Activated T-helper 2 cell treated with anti-CD3 and anti-CD28 coated beads, Interferon-gamma antibody, Interleukin-2, Interleukin-4, amounts not matched to agents 10 μg/mL and 5 μg/mL and 100 μg/mL, durations not matched to agents 14 hours and 24 hours and 36 hours (primary cell): ENCODE results near the gene PPOX. TPM values are rescaled to one million over a fixed set of nuclear protein-coding genes. Genes with fewer than 3 reads are reported as not detected.
A peak's percentile ranks its signal among the peaks of the same experiment; 100 is the strongest.

ENCODE experiments used
- DNase-seq: peaks from one replicate; pipeline ENCODE4 v3.0.0; 2021; ENCODE audit warnings: low spot score
- H3K27ac Mint-ChIP-seq: one replicate; pipeline ENCODE4 v1.8.0; 2021; ENCODE audit warnings: mixed read lengths
- H3K27me3 Mint-ChIP-seq: one replicate; pipeline ENCODE4 v1.8.0; 2021; ENCODE audit warnings: low read depth, mixed read lengths
- H3K36me3 Mint-ChIP-seq: one replicate; pipeline ENCODE4 v1.8.0; 2021; ENCODE audit warnings: low read depth, mixed read lengths
- H3K4me1 Mint-ChIP-seq: one replicate; pipeline ENCODE4 v1.8.0; 2021; ENCODE audit warnings: low read depth, mixed read lengths
- H3K4me3 Mint-ChIP-seq: one replicate; pipeline ENCODE4 v1.8.0; 2021; ENCODE audit warnings: low read depth, mild to moderate bottlenecking, moderate library complexity, mixed read lengths
- H3K9me3 Mint-ChIP-seq: one replicate; pipeline ENCODE4 v1.8.0; 2021; ENCODE audit warnings: mixed read lengths
- intact Hi-C: fragments of 100-400 bp; cut with micrococcal nuclease; formaldehyde crosslinking; loops from one replicate; pipeline ENCODE4 v1.15.1; 2023
- total RNA-seq: library from RNA; stranded (reverse); gene quantifications from 2 replicates; pipeline ENCODE4 v1.2.3, GENCODE V29; 2022

Gene PPOX
- total RNA-seq, 1 donor from 2014 or later = 36.5 TPM

- H3K4me1 Mint-ChIP-seq = peaks cover 26% of the 10 kb centered on the region
- peaks cover 4% of the 10 kb centered on the region for H3K36me3 Mint-ChIP-seq
- intact Hi-C loops = no loop called here
- no peaks in the 10 kb centered on the region for H3K27me3 Mint-ChIP-seq
- H3K27ac Mint-ChIP-seq = no peak overlapping the region
- H3K9me3 Mint-ChIP-seq = no peaks in the 10 kb centered on the region
- DNase-seq = no peak
- no peak overlapping the region for H3K4me3 Mint-ChIP-seq
Measured at GRCh38 chr1:161197560-161198193, 31.5 kb downstream of the PPOX start.

- Mint-ChIP-seq H3K27ac (no peak overlapping the region), H3K9me3 (no peaks in the 10 kb centered on the region), H3K4me3 (no peak overlapping the region), H3K36me3 (peaks cover 8% of the 10 kb centered on the region), H3K4me1 (peaks cover 24% of the 10 kb centered on the region), H3K27me3 (no peaks in the 10 kb centered on the region)
- intact Hi-C loops = no loop called here
- no peak for DNase-seq
Measured at GRCh38 chr1:161198194-161198896, 32.1 kb downstream of the PPOX start.

GRCh38 chr1:161198897-161199431 is 32.7 kb downstream of the PPOX start, which contains the start of gene ADAMTS4:
Gene ADAMTS4, minus strand, starts transcription at chr1:161199054. Its CDS starts 427 bp downstream, at chr1:161198627.
- Mint-ChIP-seq H3K4me1 (peaks cover 30% of the 10 kb centered on the region), H3K4me3 (no peak within 1 kb of the TSS), H3K9me3 (no peaks in the 10 kb centered on the region), H3K27me3 (no peaks in the 10 kb centered on the region), H3K27ac (peak within 1 kb of the TSS; percentile 43), H3K36me3 (peaks cover 14% of the 10 kb centered on the region)
- intact Hi-C loops = no loop called here
- DNase-seq = no peak

GRCh38 chr1:161199506-161200139 is 33.4 kb downstream of the PPOX start:
- peaks cover 35% of the 10 kb centered on the region for H3K4me1 Mint-ChIP-seq
- H3K4me3 Mint-ChIP-seq = no peak overlapping the region
- no peak for DNase-seq
- H3K36me3 Mint-ChIP-seq = peaks cover 21% of the 10 kb centered on the region
- no peaks in the 10 kb centered on the region for H3K27me3 Mint-ChIP-seq
- no peaks in the 10 kb centered on the region for H3K9me3 Mint-ChIP-seq
- H3K27ac Mint-ChIP-seq = no peak overlapping the region
- intact Hi-C loops = loop anchor here (5.0 kb wide), 2 partner anchors 32 to 108 kb away; partner anchors contain the start of genes MPZ and PPOX

- no peaks in the 10 kb centered on the region for H3K27me3 Mint-ChIP-seq
- H3K27ac Mint-ChIP-seq = peak overlapping the region; percentile 95
- no peak overlapping the region for H3K4me3 Mint-ChIP-seq
- H3K36me3 Mint-ChIP-seq = peaks cover 26% of the 10 kb centered on the region
- DNase-seq = no peak
- no peaks in the 10 kb centered on the region for H3K9me3 Mint-ChIP-seq
- intact Hi-C loops = loop anchor here (5.0 kb wide), 2 partner anchors 33 to 107 kb away; partner anchors contain the start of genes MPZ and PPOX
- peaks cover 35% of the 10 kb centered on the region for H3K4me1 Mint-ChIP-seq
Measured at GRCh38 chr1:161200421-161200991, 34.3 kb downstream of the PPOX start.

- H3K9me3 Mint-ChIP-seq = no peaks in the 10 kb centered on the region
- H3K4me3 Mint-ChIP-seq = peak overlapping the region; percentile 94
- no peak for DNase-seq
- H3K27me3 Mint-ChIP-seq = no peaks in the 10 kb centered on the region
- intact Hi-C loops = loop anchor here (5.0 kb wide), 2 partner anchors 34 to 106 kb away; partner anchors contain the start of genes MPZ and PPOX
- peaks cover 37% of the 10 kb centered on the region for H3K4me1 Mint-ChIP-seq
- peaks cover 30% of the 10 kb centered on the region for H3K36me3 Mint-ChIP-seq
- peak overlapping the region; percentile 95 for H3K27ac Mint-ChIP-seq
Measured at GRCh38 chr1:161200992-161201835, 35.0 kb downstream of the PPOX start.

GRCh38 chr1:161201836-161202712 is 35.8 kb downstream of the PPOX start, which contains the start of gene NDUFS2:
Gene NDUFS2, plus strand, starts transcription at chr1:161202367. Its CDS starts 19 bp downstream, at chr1:161202386.
- Mint-ChIP-seq H3K4me3 (peak within 1 kb of the TSS; percentile 94), H3K27me3 (no peaks in the 10 kb centered on the region), H3K36me3 (peaks cover 36% of the 10 kb centered on the region), H3K4me1 (peaks cover 41% of the 10 kb centered on the region), H3K9me3 (no peaks in the 10 kb centered on the region), H3K27ac (peak within 1 kb of the TSS; percentile 95)
- intact Hi-C loops = loop anchor here (1.0 to 5.0 kb wide), 4 partner anchors 17 to 105 kb away; partner anchors contain the start of genes MPZ and PPOX
- DNase-seq = peak; percentile 93

GRCh38 chr1:161206411-161207140 is 40.4 kb downstream of the PPOX start:
- peaks cover 37% of the 10 kb centered on the region for H3K4me1 Mint-ChIP-seq
- no peaks in the 10 kb centered on the region for H3K9me3 Mint-ChIP-seq
- no peak overlapping the region for H3K4me3 Mint-ChIP-seq
- intact Hi-C loops = no loop called here
- no peak overlapping the region for H3K27ac Mint-ChIP-seq
- peaks cover 67% of the 10 kb centered on the region for H3K36me3 Mint-ChIP-seq
- no peaks in the 10 kb centered on the region for H3K27me3 Mint-ChIP-seq
- DNase-seq = no peak

- DNase-seq = no peak
- Mint-ChIP-seq H3K27ac (no peak overlapping the region), H3K9me3 (no peaks in the 10 kb centered on the region), H3K36me3 (peaks cover 72% of the 10 kb centered on the region), H3K4me1 (peaks cover 33% of the 10 kb centered on the region), H3K4me3 (no peak overlapping the region), H3K27me3 (no peaks in the 10 kb centered on the region)
- intact Hi-C loops = no loop called here
Measured at GRCh38 chr1:161207173-161207572, 40.9 kb downstream of the PPOX start.

GRCh38 chr1:161209790-161210409 is 43.7 kb downstream of the PPOX start:
- peak overlapping the region; percentile 73 for H3K27ac Mint-ChIP-seq
- H3K36me3 Mint-ChIP-seq = peaks cover 75% of the 10 kb centered on the region
- no peaks in the 10 kb centered on the region for H3K9me3 Mint-ChIP-seq
- H3K27me3 Mint-ChIP-seq = no peaks in the 10 kb centered on the region
- peak; percentile 62 for DNase-seq
- peaks cover 21% of the 10 kb centered on the region for H3K4me1 Mint-ChIP-seq
- H3K4me3 Mint-ChIP-seq = no peak overlapping the region
- intact Hi-C loops = loop anchor here (1.0 kb wide), 1 partner anchor 15 kb away; no protein-coding TSS in a partner anchor
